ENCODE data around the gene ADGRG4. TPM values are rescaled to one million over a fixed set of nuclear protein-coding genes. Genes with fewer than 3 reads are reported as not detected.
A peak's percentile ranks its signal among the peaks of the same experiment; 100 is the strongest.

Gene ADGRG4
- polyA plus RNA-seq, 2 of the 4 experiments (the other 2 are of a cell fraction): not detected

DNA sequence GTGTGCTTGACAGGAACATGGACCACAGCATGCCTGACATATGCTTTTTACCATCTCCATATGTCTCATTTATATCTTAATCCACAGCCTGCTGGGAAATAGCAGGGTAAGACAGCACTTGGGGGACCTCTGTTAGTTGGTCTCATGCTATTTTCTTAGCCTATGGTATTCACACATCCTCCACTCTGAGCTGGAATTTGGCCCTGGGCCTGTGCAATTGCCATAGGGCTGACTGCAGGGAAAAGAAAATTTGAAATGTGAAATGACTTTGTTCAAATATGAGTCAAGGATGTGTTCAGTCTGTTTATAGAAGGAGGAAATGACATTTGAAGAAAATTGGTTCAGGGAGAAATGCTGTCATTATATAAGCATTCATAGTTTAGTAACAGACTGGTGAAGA lies 40.0 kb upstream of the ADGRG4 start:
- H3K4me2 ChIP-seq: peak overlapping the region; percentile 32; the same call in 1 of the 3 replicates
- POLR2A ChIA-PET: no interaction called here
- FAIRE-seq (no peak), DNase-seq (ENCODE audit: low read depth in 1 of 2, low spot score in 1 of 2) (peak in 1 of 2 experiments; percentile 6), ATAC-seq (peak; percentile 39 to 55; a peak in 4 of 6 replicates)
- H3K4me3 ChIP-seq: no peak overlapping the region
- H3K9me3 ChIP-seq: no peaks in the 10 kb centered on the region
- no peak overlapping the region for H3K27ac ChIP-seq
- TF ChIP-seq, protein P1, sequence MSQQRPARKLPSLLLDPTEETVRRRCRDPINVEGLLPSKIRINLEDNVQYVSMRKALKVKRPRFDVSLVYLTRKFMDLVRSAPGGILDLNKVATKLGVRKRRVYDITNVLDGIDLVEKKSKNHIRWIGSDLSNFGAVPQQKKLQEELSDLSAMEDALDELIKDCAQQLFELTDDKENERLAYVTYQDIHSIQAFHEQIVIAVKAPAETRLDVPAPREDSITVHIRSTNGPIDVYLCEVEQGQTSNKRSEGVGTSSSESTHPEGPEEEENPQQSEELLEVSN (IDR thresholded peaks at IDR 0.05; ENCODE audit: borderline replicate concordance, low read depth): no peak
- TF ChIP-seq ZNF302 (CRISPR knock-in tag; IDR thresholded peaks at IDR 0.05): no peak
- no peak for TF ChIP-seq PHF8 (IDR thresholded peaks at IDR 0.05; ENCODE audit: borderline replicate concordance, low read depth)
- no peak for TF ChIP-seq BHLHE40 (IDR thresholded peaks at IDR 0.05; ENCODE audit: low read depth, low read length)
- no peak for TF ChIP-seq CEBPB (IDR thresholded peaks at IDR 0.05)
- TF ChIP-seq, protein P2, sequence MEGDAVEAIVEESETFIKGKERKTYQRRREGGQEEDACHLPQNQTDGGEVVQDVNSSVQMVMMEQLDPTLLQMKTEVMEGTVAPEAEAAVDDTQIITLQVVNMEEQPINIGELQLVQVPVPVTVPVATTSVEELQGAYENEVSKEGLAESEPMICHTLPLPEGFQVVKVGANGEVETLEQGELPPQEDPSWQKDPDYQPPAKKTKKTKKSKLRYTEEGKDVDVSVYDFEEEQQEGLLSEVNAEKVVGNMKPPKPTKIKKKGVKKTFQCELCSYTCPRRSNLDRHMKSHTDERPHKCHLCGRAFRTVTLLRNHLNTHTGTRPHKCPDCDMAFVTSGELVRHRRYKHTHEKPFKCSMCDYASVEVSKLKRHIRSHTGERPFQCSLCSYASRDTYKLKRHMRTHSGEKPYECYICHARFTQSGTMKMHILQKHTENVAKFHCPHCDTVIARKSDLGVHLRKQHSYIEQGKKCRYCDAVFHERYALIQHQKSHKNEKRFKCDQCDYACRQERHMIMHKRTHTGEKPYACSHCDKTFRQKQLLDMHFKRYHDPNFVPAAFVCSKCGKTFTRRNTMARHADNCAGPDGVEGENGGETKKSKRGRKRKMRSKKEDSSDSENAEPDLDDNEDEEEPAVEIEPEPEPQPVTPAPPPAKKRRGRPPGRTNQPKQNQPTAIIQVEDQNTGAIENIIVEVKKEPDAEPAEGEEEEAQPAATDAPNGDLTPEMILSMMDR (IDR thresholded peaks at IDR 0.05): no peak
- no peak for TF ChIP-seq EHF (CRISPR knock-in tag; IDR thresholded peaks at IDR 0.05)
- no peak for TF ChIP-seq HOXA7 (CRISPR knock-in tag; IDR thresholded peaks at IDR 0.05)
- no peak for TF ChIP-seq MAZ (IDR thresholded peaks at IDR 0.05; ENCODE audit: borderline replicate concordance, low read depth, low read length)
- no peak for TF ChIP-seq CHD2 (IDR thresholded peaks at IDR 0.05; ENCODE audit: low read length, partially characterized antibody)
- TF ChIP-seq, protein P3, sequence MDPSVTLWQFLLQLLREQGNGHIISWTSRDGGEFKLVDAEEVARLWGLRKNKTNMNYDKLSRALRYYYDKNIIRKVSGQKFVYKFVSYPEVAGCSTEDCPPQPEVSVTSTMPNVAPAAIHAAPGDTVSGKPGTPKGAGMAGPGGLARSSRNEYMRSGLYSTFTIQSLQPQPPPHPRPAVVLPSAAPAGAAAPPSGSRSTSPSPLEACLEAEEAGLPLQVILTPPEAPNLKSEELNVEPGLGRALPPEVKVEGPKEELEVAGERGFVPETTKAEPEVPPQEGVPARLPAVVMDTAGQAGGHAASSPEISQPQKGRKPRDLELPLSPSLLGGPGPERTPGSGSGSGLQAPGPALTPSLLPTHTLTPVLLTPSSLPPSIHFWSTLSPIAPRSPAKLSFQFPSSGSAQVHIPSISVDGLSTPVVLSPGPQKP (IDR thresholded peaks at IDR 0.05; ENCODE audit: low read depth, low read length): no peak
- no peak for TF ChIP-seq TFCP2L1 (CRISPR knock-in tag; IDR thresholded peaks at IDR 0.05)
- no peak for TF ChIP-seq KDM5A (IDR thresholded peaks at IDR 0.05)
- TF ChIP-seq CBX2 (IDR thresholded peaks at IDR 0.05; ENCODE audit: borderline replicate concordance, low read depth): no peak
- TF ChIP-seq, protein P4, sequence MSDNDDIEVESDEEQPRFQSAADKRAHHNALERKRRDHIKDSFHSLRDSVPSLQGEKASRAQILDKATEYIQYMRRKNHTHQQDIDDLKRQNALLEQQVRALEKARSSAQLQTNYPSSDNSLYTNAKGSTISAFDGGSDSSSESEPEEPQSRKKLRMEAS (IDR thresholded peaks at IDR 0.05): no peak
- TF ChIP-seq, protein P5, sequence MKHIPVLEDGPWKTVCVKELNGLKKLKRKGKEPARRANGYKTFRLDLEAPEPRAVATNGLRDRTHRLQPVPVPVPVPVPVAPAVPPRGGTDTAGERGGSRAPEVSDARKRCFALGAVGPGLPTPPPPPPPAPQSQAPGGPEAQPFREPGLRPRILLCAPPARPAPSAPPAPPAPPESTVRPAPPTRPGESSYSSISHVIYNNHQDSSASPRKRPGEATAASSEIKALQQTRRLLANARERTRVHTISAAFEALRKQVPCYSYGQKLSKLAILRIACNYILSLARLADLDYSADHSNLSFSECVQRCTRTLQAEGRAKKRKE (CRISPR knock-in tag; IDR thresholded peaks at IDR 0.05; ENCODE audit: low read depth): no peak
- no peak for TF ChIP-seq RCOR1 (IDR thresholded peaks at IDR 0.05; ENCODE audit: low read depth, low read length)
- peaks cover 12% of the 10 kb centered on the region for H3K4me1 ChIP-seq
- CTCF ChIA-PET: interaction anchor here (0.5 to 1.2 kb wide), 2 partner anchors 8 to 231 kb away, joined by 3 to 4 read pairs; no protein-coding TSS in a partner anchor

DNA sequence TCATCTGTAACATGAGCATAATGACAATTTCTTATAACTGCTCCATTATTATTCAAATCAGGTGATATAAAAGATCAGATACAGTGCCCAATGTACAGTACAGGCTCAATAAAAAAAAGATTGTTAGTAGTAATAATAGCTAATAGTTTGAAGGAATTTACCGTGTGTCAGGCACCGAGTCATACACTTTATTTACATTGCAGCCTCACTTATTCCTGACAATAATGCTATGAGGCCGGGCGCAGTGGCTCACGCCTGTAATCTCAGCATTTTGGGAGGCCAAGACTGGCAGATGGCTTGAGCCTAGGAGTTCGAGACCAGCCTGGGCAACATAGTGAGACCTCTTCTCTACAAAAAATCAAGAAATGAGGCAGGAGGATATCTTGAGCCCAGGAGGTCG lies 39.4 kb upstream of the ADGRG4 start:
- POLR2A ChIA-PET: no interaction called here
- TF ChIP-seq, protein P1 (IDR thresholded peaks at IDR 0.05; ENCODE audit: borderline replicate concordance, low read depth): no peak
- ATAC-seq (no peak), DNase-seq (ENCODE audit: low read depth in 1 of 2, low spot score in 1 of 2) (no peak), FAIRE-seq (no peak)
- Histone ChIP-seq H3K4me1 (peaks cover 12% of the 10 kb centered on the region), H3K27ac (no peak overlapping the region), H3K9me3 (no peaks in the 10 kb centered on the region), H3K4me3 (no peak overlapping the region), H3K4me2 (0 out of 3 replicates have a peak overlapping the region, but pooled peaks have one; percentile 32)
- CTCF ChIA-PET: no interaction called here
- 34% methylated on average over 7 of the region's 7 CpGs for WGBS (ENCODE audit: missing lambda C conversion rate)

DNA sequence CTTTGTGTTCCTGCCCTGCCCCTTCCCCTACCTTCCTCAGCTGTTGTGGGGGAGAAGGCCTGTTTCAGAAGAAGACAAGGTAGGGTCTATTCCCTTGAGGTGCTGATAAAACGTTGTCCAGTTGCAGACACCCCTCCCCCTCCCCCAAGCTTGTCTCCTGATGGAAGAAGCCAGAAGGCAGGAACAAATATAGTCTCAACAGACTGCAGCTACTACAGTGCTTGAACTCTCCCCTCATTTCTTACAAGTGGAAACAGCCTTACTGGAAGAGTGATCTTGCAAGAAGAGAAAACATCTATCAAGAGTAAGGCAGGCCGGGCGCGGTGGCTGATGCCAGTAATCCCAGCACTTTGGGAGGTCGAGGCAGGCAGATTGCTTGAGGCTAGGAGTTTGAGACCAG lies 38.5 kb upstream of the ADGRG4 start:
- no peak overlapping the region for H3K4me3 ChIP-seq
- no peak for TF ChIP-seq HDAC2 (IDR thresholded peaks at IDR 0.05)
- TF ChIP-seq, protein P6, sequence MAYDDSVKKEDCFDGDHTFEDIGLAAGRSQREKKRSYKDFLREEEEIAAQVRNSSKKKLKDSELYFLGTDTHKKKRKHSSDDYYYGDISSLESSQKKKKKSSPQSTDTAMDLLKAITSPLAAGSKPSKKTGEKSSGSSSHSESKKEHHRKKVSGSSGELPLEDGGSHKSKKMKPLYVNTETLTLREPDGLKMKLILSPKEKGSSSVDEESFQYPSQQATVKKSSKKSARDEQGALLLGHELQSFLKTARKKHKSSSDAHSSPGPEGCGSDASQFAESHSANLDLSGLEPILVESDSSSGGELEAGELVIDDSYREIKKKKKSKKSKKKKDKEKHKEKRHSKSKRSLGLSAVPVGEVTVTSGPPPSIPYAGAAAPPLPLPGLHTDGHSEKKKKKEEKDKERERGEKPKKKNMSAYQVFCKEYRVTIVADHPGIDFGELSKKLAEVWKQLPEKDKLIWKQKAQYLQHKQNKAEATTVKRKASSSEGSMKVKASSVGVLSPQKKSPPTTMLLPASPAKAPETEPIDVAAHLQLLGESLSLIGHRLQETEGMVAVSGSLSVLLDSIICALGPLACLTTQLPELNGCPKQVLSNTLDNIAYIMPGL (CRISPR knock-in tag; IDR thresholded peaks at IDR 0.05; ENCODE audit: borderline replicate concordance): no peak
- TF ChIP-seq, protein P4 (IDR thresholded peaks at IDR 0.05): no peak
- TF ChIP-seq, protein P1 (IDR thresholded peaks at IDR 0.05; ENCODE audit: borderline replicate concordance, low read depth): no peak
- no peak for TF ChIP-seq ZC3H11A (IDR thresholded peaks at IDR 0.05)
- TF ChIP-seq KDM5A (IDR thresholded peaks at IDR 0.05): no peak
- no peak for TF ChIP-seq KDM1A (IDR thresholded peaks at IDR 0.05; ENCODE audit: low read depth)
- TF ChIP-seq NFE2L2 (conservative IDR thresholded peaks at IDR 0.05; ENCODE audit: low read length): no peak
- no peak for TF ChIP-seq MAFK (IDR thresholded peaks at IDR 0.05; ENCODE audit: partially characterized antibody)
- TF ChIP-seq NPAS2 (CRISPR knock-in tag; IDR thresholded peaks at IDR 0.05; ENCODE audit: borderline replicate concordance): no peak

More for the DNA sequence above, 38.5 kb upstream of the ADGRG4 start:
- no peak overlapping the region for H3K4me2 ChIP-seq
- H3K9me3 ChIP-seq: no peaks in the 10 kb centered on the region
- WGBS (ENCODE audit: missing lambda C conversion rate): 80% methylated on average over 4 of the region's 5 CpGs
- H3K27ac ChIP-seq: no peak overlapping the region
- DNase-seq (ENCODE audit: low read depth in 1 of 2, low spot score in 1 of 2): no peak
- ChIA-PET CTCF (no interaction called here), POLR2A (no interaction called here)
- H3K4me1 ChIP-seq: peaks cover 12% of the 10 kb centered on the region
- FAIRE-seq: no peak
- no peak for ATAC-seq
